ENCODE data around the gene CNOT9.

DNA sequence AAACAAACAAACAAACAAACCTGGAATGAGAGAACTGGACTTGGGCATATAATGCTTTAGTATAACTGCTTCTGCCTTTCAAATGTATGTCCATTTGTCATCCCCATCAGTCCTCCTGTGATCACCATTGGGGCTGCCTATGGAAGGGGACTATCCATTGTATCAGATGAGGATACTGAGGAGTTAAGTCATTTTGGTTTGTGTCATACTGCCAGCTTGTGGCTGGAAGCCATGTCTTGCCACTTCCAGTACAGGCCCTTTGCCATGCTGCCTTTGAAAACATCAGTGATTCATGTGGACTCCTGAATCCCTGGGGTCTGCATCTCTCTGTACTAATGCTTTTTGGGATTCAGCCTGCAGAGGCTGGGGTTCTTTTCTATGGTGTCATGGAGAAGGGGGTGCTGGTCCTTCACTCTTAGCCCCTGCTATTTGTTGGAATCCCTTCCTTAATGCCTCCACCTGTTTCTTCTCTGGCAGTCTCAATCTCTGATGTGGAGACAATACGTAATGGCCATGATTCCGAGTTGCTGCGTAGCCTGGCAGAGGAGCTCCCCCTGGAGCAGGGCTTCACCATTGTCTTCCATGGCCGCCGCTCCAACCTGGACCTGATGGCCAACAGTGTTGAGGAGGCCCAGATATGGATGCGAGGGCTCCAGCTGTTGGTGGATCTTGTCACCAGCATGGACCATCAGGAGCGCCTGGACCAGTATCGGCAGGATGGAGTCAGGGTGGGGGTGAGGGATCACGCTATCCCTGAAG lies 49.6 kb downstream of the CNOT9 start:
- TF ChIP-seq CEBPB (IDR thresholded peaks at IDR 0.05; ENCODE audit: borderline replicate concordance in 1 of 2, low read depth in 2 of 2, low read length in 2 of 2) (no peak), RELA (IDR thresholded peaks at IDR 0.05; ENCODE audit: borderline replicate concordance, partially characterized antibody) (no peak)

Measured in GM12878 (cell line).